MCF 10A (cell line): ENCODE results near the gene ATXN2. TPM values are rescaled to one million over a fixed set of nuclear protein-coding genes. Genes with fewer than 3 reads are reported as not detected.

Source experiments
- BruUV-seq: library from RNA; stranded (reverse); fragments of 400-500 nt; replicated peaks from 2 replicates; lab custom pipeline; 2021; lab: Mats Ljungman, UMichigan
- CTCF ChIA-PET: fragments of 300-600 bp; sonication (Branson Sonifier 250); formaldehyde crosslinking; extraction: SDS; loops from one replicate; lab custom pipeline; 2021; ENCODE audit warnings: antibody characterized with exemption, inconsistent platforms; lab: Yijun Ruan, JAX
- POLR2A ChIA-PET: fragments of 300-600, 350-650 bp; sonication (Branson Sonifier 250); formaldehyde crosslinking; extraction: SDS; loops from one replicate; lab custom pipeline; 2020; ENCODE audit warnings: antibody characterized with exemption, inconsistent platforms; lab: Yijun Ruan, JAX
- DNase-seq: peaks from one replicate; pipeline ENCODE4 v3.0.0-alpha.2; 2018; ENCODE audit not compliant: unreplicated experiment
- H3K27ac Mint-ChIP-seq: one replicate; pipeline ENCODE4 v1.8.0; 2022; ENCODE audit warnings: mild to moderate bottlenecking, low read depth, mixed read lengths; ENCODE audit not compliant: unreplicated experiment
- H3K27me3 Mint-ChIP-seq: one replicate; pipeline ENCODE4 v1.8.0; 2022; ENCODE audit warnings: mixed read lengths; ENCODE audit not compliant: insufficient read depth, unreplicated experiment
- H3K36me3 Mint-ChIP-seq: one replicate; pipeline ENCODE4 v1.8.0; 2022; ENCODE audit warnings: mild to moderate bottlenecking, moderate library complexity, mixed read lengths; ENCODE audit not compliant: insufficient read depth, unreplicated experiment
- H3K4me1 Mint-ChIP-seq: one replicate; pipeline ENCODE4 v1.8.0; 2022; ENCODE audit warnings: mixed read lengths; ENCODE audit not compliant: insufficient read depth, unreplicated experiment
- H3K4me3 Mint-ChIP-seq: one replicate; pipeline ENCODE4 v1.8.0; 2022; ENCODE audit warnings: mild to moderate bottlenecking, moderate library complexity, mixed read lengths; ENCODE audit not compliant: unreplicated experiment
- H3K9me3 Mint-ChIP-seq: one replicate; pipeline ENCODE4 v1.8.0; 2022; ENCODE audit warnings: mixed read lengths; ENCODE audit not compliant: unreplicated experiment
- CTCF ChIP-seq: fragments of 200-600 bp; IDR thresholded peaks from one replicate; pipeline ENCODE4 v1.8.0; 2022; ENCODE audit warnings: antibody characterized with exemption, mild to moderate bottlenecking; ENCODE audit not compliant: unreplicated experiment
- intact Hi-C: fragments of 100-400 bp; cut with micrococcal nuclease; formaldehyde crosslinking; loops from 2 replicates; pipeline ENCODE4 v1.14.1; 2022
- total RNA-seq: library from RNA; stranded (reverse); gene quantifications from 2 replicates; pipeline ENCODE4 v1.2.3, GENCODE V29; 2022

ATXN2 gene
- total RNA-seq, 1 experiment from 2014 or later: 70.6 TPM

GRCh38 chr12:111420494-111420893, 178.6 kb downstream of the ATXN2 start:
- Mint-ChIP-seq H3K27ac (no peak overlapping the region), H3K4me3 (no peak overlapping the region), H3K4me1 (no peaks in the 10 kb centered on the region), H3K27me3 (no peaks in the 10 kb centered on the region), H3K9me3 (no peaks in the 10 kb centered on the region), H3K36me3 (peaks cover 4% of the 10 kb centered on the region)
- no peak for DNase-seq
- POLR2A ChIA-PET: interaction anchor here (0.6 kb wide), 1 partner anchor 51 kb away, joined by 3 read pairs; no protein-coding TSS in a partner anchor
- intact Hi-C loops: no loop called here
- CTCF ChIA-PET: interaction anchor here (0.7 kb wide), 1 partner anchor 24 kb away, joined by 3 read pairs; no protein-coding TSS in a partner anchor
- no peak for TF ChIP-seq CTCF
- BruUV-seq: no TSS peak

DNA sequence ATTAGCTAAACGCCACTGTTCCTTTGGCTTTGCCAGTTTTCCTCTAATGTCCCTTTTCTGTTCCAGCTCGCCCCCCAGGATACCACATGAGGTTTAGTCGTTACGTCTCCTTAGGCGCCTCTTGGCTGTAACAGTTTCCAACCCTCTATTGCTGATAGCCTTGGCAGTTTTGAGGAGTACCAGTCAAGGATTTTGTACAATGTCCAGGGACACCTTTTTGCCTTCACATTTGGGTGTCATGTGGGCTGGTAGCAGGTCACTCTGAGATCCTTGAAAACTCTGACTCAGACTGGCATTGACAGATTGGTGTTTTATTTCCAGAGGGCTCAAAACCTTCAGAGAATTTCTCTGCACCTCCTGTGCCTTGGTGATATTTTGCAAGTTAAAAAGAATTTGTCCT, 179.3 kb downstream of the ATXN2 start:
- H3K4me1 Mint-ChIP-seq: no peaks in the 10 kb centered on the region
- H3K27me3 Mint-ChIP-seq: no peaks in the 10 kb centered on the region
- no peak overlapping the region for H3K4me3 Mint-ChIP-seq
- CTCF ChIA-PET: interaction anchor here (0.5 to 1.4 kb wide), 4 partner anchors 21 to 38 kb away, joined by 3 to 7 read pairs (median 4); no protein-coding TSS in a partner anchor
- POLR2A ChIA-PET: interaction anchor here (0.6 to 0.7 kb wide), 2 partner anchors 23 to 51 kb away, joined by 3 read pairs; no protein-coding TSS in a partner anchor
- no peak overlapping the region for H3K27ac Mint-ChIP-seq
- no peak for TF ChIP-seq CTCF
- BruUV-seq: no TSS peak
- H3K9me3 Mint-ChIP-seq: no peaks in the 10 kb centered on the region
- peaks cover 4% of the 10 kb centered on the region for H3K36me3 Mint-ChIP-seq
- intact Hi-C loops: no loop called here
- no peak for DNase-seq

GRCh38 chr12:111418594-111418880, 180.6 kb downstream of the ATXN2 start:
- Mint-ChIP-seq H3K4me1 (peaks cover 4% of the 10 kb centered on the region), H3K9me3 (no peaks in the 10 kb centered on the region), H3K27ac (no peak overlapping the region), H3K27me3 (no peaks in the 10 kb centered on the region), H3K4me3 (no peak overlapping the region), H3K36me3 (peaks cover 4% of the 10 kb centered on the region)
- CTCF ChIA-PET: interaction anchor here (0.5 to 1.4 kb wide), 2 partner anchors 22 to 1177 kb away, joined by 3 to 7 read pairs; no protein-coding TSS in a partner anchor
- POLR2A ChIA-PET: no interaction called here
- no peak for DNase-seq
- no peak for TF ChIP-seq CTCF
- no TSS peak for BruUV-seq
- intact Hi-C loops: no loop called here

DNA sequence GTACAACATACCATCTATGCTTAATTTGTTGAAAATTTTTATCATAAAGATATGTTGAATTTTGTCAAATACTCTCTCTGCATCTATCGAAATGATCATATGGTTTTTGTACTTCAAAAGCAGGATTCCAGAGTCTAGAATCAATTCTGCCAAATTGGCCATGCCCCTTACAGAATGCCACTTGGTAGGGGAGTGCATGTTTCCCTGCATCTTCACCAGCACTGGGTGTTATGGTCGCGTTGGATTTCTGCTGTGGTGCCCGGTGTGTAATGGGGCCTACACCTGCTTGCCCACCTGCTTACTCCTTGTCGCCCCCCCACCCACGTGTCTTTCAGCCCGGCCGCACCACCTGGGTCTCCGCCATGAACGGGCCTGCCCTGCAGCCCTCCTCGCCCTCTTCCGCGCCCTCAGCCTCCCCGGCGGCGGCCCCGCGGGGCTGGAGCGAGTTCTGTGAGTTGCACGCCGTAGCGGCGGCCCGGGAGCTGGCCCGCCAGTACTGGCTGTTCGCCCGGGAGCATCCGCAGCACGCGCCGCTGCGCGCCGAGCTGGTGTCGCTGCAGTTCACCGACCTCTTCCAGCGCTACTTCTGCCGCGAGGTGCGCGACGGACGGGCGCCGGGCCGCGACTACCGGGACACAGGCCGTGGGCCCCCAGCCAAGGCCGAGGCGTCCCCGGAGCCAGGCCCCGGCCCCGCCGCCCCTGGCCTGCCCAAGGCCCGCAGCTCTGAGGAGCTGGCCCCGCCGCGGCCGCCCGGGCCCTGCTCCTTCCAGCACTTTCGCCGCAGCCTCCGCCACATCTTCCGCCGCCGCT, 181.1 kb downstream of the ATXN2 start:
- H3K4me3 Mint-ChIP-seq: no peak overlapping the region
- BruUV-seq: no TSS peak
- ChIA-PET POLR2A (no interaction called here), CTCF (no interaction called here)
- H3K9me3 Mint-ChIP-seq: no peaks in the 10 kb centered on the region
- no peak for DNase-seq
- intact Hi-C loops: no loop called here
- H3K36me3 Mint-ChIP-seq: peaks cover 4% of the 10 kb centered on the region
- H3K27ac Mint-ChIP-seq: no peak overlapping the region
- H3K4me1 Mint-ChIP-seq: peaks cover 8% of the 10 kb centered on the region
- TF ChIP-seq CTCF: no peak
- H3K27me3 Mint-ChIP-seq: no peaks in the 10 kb centered on the region
